ENCODE data around the gene PLA1A.

The PLA1A gene

DNA sequence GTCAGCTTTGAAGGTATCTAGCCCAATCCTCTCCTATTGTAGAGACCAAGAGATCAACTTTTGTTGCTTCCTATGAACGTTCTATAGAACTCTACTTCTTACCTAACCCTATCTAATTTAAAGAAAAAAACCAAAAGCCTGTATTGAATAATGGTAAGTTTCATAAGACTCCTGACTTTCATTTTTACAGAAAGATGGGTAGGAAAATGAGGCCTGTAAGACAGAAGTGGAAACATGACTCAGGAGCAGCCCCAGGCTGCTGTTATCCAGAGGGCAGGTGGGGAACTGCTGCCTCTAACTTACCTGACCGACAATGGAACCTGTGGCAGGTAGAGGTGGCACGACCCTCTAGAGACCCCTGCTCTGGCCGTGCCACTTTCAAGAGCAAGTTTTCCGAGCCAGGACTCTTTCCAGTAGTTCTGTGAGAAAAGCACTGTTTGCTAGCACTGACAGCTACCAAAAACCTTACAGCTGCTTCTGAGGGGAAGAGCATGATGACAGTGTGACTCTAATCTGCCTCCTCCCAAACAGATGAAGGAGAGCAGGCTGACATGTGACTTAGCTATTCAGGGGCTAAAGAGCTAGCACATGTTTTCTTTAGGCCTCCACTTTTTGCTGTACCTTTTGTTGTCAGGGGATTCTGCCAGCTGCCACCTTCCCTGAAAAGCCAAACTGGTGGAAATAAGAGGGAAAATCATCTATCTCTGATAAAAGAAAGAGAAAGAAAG, 45.2 kb downstream of the PLA1A start:
- Histone ChIP-seq H3K4me2 (ENCODE audit: low read length) (peak overlapping the region; percentile 2), H3K4me3 (ENCODE audit: low read length) (no peak overlapping the region), H3K36me3 (ENCODE audit: insufficient read depth, low read length) (no peaks in the 10 kb centered on the region), H3K4me1 (ENCODE audit: control insufficient read depth, insufficient read depth, low read length) (peaks cover 28% of the 10 kb centered on the region), H3K27me3 (ENCODE audit: control insufficient read depth, insufficient read depth, low read length) (no peaks in the 10 kb centered on the region), H3K9me3 (replicated peaks; ENCODE audit: low read length) (no peaks in the 10 kb centered on the region), H3K9ac (ENCODE audit: low read depth, low read length) (peak overlapping the region; percentile 11)

- Histone ChIP-seq H3K4me3 (ENCODE audit: low read length) (no peak overlapping the region), H3K4me1 (ENCODE audit: control insufficient read depth, insufficient read depth, low read length) (peaks cover 25% of the 10 kb centered on the region), H3K4me2 (ENCODE audit: low read length) (peak overlapping the region; percentile 22), H3K27me3 (ENCODE audit: control insufficient read depth, insufficient read depth, low read length) (no peaks in the 10 kb centered on the region), H3K9me3 (replicated peaks; ENCODE audit: low read length) (no peaks in the 10 kb centered on the region), H3K36me3 (ENCODE audit: insufficient read depth, low read length) (no peaks in the 10 kb centered on the region), H3K9ac (ENCODE audit: low read depth, low read length) (peak overlapping the region; percentile 11)
Observed at GRCh38 chr3:119643528-119643927, 45.8 kb downstream of the PLA1A start.

GRCh38 chr3:119644481-119644880, 46.8 kb downstream of the PLA1A start:
- Histone ChIP-seq H3K4me1 (ENCODE audit: control insufficient read depth, insufficient read depth, low read length) (peaks cover 19% of the 10 kb centered on the region), H3K4me3 (ENCODE audit: low read length) (no peak overlapping the region), H3K27me3 (ENCODE audit: control insufficient read depth, insufficient read depth, low read length) (no peaks in the 10 kb centered on the region), H3K4me2 (ENCODE audit: low read length) (no peak overlapping the region), H3K9me3 (replicated peaks; ENCODE audit: low read length) (no peaks in the 10 kb centered on the region), H3K36me3 (ENCODE audit: insufficient read depth, low read length) (no peaks in the 10 kb centered on the region), H3K9ac (ENCODE audit: low read depth, low read length) (no peak overlapping the region)

- Histone ChIP-seq H3K9ac (ENCODE audit: low read depth, low read length) (no peak overlapping the region), H3K27me3 (ENCODE audit: control insufficient read depth, insufficient read depth, low read length) (no peaks in the 10 kb centered on the region), H3K9me3 (replicated peaks; ENCODE audit: low read length) (no peaks in the 10 kb centered on the region), H3K4me1 (ENCODE audit: control insufficient read depth, insufficient read depth, low read length) (peaks cover 19% of the 10 kb centered on the region), H3K4me3 (ENCODE audit: low read length) (no peak overlapping the region), H3K36me3 (ENCODE audit: insufficient read depth, low read length) (no peaks in the 10 kb centered on the region), H3K4me2 (ENCODE audit: low read length) (no peak overlapping the region)
Observed at GRCh38 chr3:119645813-119646212, 48.1 kb downstream of the PLA1A start.

DNA sequence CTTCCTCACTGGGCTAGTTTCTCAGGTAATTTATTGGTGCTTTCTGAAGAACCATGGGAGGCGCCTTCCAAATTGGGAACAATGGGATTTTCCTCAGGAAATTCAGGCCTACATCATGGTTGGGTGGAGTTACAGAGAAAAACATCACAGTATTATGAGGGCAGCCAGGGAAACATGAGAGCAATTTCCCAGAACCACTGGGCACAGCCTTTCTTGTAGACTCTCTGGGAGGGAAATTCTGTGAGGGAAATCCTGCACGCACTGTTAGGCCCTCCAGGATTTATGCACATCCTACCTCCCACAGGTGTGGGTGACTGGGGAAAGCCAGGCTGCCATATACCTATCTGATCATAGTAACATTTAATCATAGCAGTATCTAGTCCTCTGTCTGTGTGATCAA, 49.5 kb downstream of the PLA1A start:
- H3K4me2 ChIP-seq (ENCODE audit: low read length), result no peak overlapping the region
- no peaks in the 10 kb centered on the region for H3K36me3 ChIP-seq (ENCODE audit: insufficient read depth, low read length)
- H3K9me3 ChIP-seq (replicated peaks; ENCODE audit: low read length), result no peaks in the 10 kb centered on the region
- H3K4me3 ChIP-seq (ENCODE audit: low read length), result no peak overlapping the region
- H3K27me3 ChIP-seq (ENCODE audit: control insufficient read depth, insufficient read depth, low read length), result no peaks in the 10 kb centered on the region
- H3K4me1 ChIP-seq (ENCODE audit: control insufficient read depth, insufficient read depth, low read length), result peaks cover 21% of the 10 kb centered on the region
- no peak overlapping the region for H3K9ac ChIP-seq (ENCODE audit: low read depth, low read length)

DNA sequence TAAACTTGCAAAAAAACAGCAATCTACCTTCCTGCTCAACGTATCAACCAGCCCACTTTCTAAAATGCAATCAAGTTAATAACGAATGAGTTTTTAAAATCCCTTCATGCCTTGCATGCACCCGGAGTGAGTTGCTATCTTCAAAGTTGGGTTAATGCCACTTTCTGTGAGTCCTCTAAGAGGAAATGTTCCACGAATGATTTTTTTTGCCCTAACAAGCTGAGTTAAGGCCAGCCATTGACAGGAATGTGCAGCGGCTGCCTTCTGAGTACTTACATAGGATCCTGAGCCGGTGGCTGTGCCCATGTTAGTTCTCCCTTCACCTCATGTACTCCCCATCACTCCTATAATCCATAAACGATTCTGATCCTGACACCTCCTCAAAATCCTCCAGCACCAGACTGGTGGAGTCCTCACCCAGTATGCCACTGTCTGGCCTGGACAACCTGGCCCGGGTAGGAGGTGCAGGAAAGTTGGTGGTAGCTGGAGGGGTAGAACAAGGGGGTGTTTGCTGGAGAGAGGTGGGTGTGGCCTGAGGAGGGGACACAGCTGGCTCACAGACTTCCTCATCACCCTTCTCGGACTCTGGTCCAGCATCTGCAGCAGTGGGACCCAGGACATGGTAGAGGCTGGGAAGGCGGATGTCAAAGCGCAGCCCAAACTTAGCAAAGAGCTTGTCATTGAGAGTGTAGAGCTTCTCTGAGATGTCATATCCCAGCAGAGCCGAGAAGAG, 50.3 kb downstream of the PLA1A start:
- H3K4me2 ChIP-seq (ENCODE audit: low read length), result no peak overlapping the region
- H3K4me3 ChIP-seq (ENCODE audit: low read length), result no peak overlapping the region
- no peak overlapping the region for H3K9ac ChIP-seq (ENCODE audit: low read depth, low read length)
- H3K4me1 ChIP-seq (ENCODE audit: control insufficient read depth, insufficient read depth, low read length), result peaks cover 20% of the 10 kb centered on the region
- no peaks in the 10 kb centered on the region for H3K27me3 ChIP-seq (ENCODE audit: control insufficient read depth, insufficient read depth, low read length)
- H3K36me3 ChIP-seq (ENCODE audit: insufficient read depth, low read length), result no peaks in the 10 kb centered on the region
- no peaks in the 10 kb centered on the region for H3K9me3 ChIP-seq (replicated peaks; ENCODE audit: low read length)

DNA sequence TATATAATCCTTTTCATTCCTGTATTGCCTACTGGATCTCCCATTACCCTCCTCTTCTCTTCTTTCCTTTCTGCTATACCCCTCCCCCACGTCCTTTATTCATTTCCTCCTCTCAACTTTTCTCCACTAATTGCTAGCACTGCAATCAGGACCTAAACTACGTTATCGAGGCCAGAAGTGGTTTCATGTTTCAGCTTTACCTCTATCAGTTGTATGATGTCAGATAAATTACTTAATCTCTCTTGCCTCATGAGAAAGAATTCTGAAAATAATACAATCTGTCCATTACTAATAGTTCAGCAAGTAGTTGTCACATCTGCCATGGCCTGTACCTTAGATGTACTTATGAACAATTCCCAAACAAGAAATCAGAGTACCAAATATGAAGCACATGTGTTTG, 52.1 kb downstream of the PLA1A start:
- no peaks in the 10 kb centered on the region for H3K36me3 ChIP-seq (ENCODE audit: insufficient read depth, low read length)
- H3K4me3 ChIP-seq (ENCODE audit: low read length), result no peak overlapping the region
- no peaks in the 10 kb centered on the region for H3K27me3 ChIP-seq (ENCODE audit: control insufficient read depth, insufficient read depth, low read length)
- H3K4me2 ChIP-seq (ENCODE audit: low read length), result no peak overlapping the region
- H3K4me1 ChIP-seq (ENCODE audit: control insufficient read depth, insufficient read depth, low read length), result peaks cover 9% of the 10 kb centered on the region
- H3K9me3 ChIP-seq (replicated peaks; ENCODE audit: low read length), result no peaks in the 10 kb centered on the region
- H3K9ac ChIP-seq (ENCODE audit: low read depth, low read length), result no peak overlapping the region

DNA sequence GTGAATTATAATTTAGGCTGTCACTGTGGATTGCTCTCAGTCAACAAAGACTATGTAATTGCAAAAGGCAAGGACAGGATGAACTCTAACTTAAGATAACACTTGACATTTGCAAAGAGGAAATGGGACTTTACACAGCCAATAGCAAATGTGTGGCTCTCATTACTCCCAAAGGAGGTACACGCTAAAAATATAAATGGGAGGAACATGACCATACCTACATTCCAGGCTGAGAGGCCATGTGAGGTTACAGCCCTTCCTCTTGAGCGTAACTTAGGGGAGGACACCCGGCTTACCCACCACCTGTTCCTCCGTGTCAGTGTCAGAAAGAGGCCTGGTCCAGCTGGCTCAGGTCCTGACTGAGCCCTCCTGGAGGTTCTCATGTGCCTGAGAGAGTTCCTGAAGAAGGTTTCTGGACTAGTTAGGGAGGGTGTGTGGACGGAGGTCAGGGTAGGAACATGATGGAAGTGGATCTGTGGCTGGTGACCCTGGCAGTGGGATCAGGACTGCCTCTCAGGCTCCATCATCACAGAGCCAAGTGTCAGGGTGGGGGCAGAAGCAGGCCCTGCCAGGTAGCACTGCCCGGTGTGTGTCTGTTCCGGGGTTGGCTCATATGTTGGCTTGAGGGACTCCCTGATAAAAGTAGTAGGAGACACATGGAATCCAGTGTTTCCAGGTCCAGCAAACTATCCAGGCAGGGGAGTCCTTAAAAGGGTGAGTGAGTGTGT, 54.8 kb downstream of the PLA1A start:
- Histone ChIP-seq H3K36me3 (ENCODE audit: insufficient read depth, low read length) (no peaks in the 10 kb centered on the region), H3K9ac (ENCODE audit: low read depth, low read length) (no peak overlapping the region), H3K4me2 (ENCODE audit: low read length) (no peak overlapping the region), H3K4me1 (ENCODE audit: control insufficient read depth, insufficient read depth, low read length) (peaks cover 9% of the 10 kb centered on the region), H3K4me3 (ENCODE audit: low read length) (no peak overlapping the region), H3K27me3 (ENCODE audit: control insufficient read depth, insufficient read depth, low read length) (no peaks in the 10 kb centered on the region), H3K9me3 (replicated peaks; ENCODE audit: low read length) (no peaks in the 10 kb centered on the region)

GRCh38 chr3:119653876-119654275, 56.2 kb downstream of the PLA1A start:
- no peaks in the 10 kb centered on the region for H3K9me3 ChIP-seq (replicated peaks; ENCODE audit: low read length)
- no peak overlapping the region for H3K9ac ChIP-seq (ENCODE audit: low read depth, low read length)
- no peaks in the 10 kb centered on the region for H3K27me3 ChIP-seq (ENCODE audit: control insufficient read depth, insufficient read depth, low read length)
- no peaks in the 10 kb centered on the region for H3K36me3 ChIP-seq (ENCODE audit: insufficient read depth, low read length)
- peaks cover 6% of the 10 kb centered on the region for H3K4me1 ChIP-seq (ENCODE audit: control insufficient read depth, insufficient read depth, low read length)
- no peak overlapping the region for H3K4me3 ChIP-seq (ENCODE audit: low read length)
- H3K4me2 ChIP-seq (ENCODE audit: low read length), result no peak overlapping the region

DNA sequence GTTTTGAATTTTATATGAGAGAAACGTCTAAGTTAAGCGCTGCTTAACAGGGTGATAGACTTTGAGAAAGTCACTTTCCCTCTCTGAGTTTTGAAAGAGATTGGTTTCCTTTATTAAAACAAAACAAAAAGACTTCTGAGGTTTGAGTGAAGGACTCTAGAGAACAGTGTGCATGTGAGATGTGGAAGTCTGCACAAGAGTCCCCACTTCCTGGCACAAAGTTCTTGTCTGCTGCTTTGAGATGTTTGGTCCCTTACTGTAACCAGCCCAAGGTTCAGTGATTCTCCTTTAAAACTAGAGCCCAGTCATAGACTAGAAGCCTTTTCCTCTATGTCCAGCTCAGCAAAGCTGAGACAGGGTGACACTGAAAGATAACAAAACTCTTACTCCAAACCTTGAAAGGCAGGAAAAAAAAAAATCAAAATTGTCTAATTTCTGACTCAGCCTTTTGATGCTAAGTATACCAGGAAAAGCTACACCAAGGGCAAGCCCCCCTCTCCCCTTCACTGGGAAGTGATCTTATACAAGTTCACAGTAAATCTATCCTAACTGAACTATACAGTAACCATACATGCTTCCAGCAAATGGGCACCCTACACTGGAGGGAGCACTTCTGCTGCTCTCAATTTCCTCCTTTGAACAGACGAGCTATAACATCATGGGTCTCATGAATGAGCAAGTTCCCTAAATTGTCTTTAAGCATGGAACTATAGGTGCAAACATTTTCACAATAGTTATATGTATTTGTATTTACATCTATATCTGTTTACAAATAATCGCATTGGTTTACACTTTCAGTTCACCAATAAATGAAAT, 60.4 kb downstream of the PLA1A start:
- H3K36me3 ChIP-seq (ENCODE audit: insufficient read depth, low read length), result no peaks in the 10 kb centered on the region
- no peaks in the 10 kb centered on the region for H3K9me3 ChIP-seq (replicated peaks; ENCODE audit: low read length)
- no peak overlapping the region for H3K9ac ChIP-seq (ENCODE audit: low read depth, low read length)
- H3K4me2 ChIP-seq (ENCODE audit: low read length), result no peak overlapping the region
- no peaks in the 10 kb centered on the region for H3K27me3 ChIP-seq (ENCODE audit: control insufficient read depth, insufficient read depth, low read length)
- H3K4me1 ChIP-seq (ENCODE audit: control insufficient read depth, insufficient read depth, low read length), result peaks cover 15% of the 10 kb centered on the region
- H3K4me3 ChIP-seq (ENCODE audit: low read length), result no peak overlapping the region

DNA sequence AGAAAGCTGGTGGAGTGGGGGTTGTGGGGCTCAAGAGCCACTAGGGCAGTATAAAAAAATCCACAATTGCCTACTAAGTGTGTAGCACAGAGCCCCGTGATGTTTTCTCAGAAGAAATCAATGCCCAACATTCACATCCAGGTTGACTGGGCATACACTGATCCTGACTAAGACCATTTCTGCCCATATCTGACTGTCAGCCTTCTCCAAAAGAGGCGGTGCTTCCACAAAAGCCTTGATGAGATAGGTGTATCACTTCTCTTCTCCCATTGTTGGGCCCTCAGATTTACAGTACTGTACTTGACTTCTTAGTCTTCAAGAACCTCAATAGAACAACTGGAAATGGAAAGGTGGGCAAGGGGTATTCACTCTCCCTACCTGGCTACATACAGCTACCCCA, 61.3 kb downstream of the PLA1A start:
- Histone ChIP-seq H3K36me3 (ENCODE audit: insufficient read depth, low read length) (no peaks in the 10 kb centered on the region), H3K4me1 (ENCODE audit: control insufficient read depth, insufficient read depth, low read length) (peaks cover 24% of the 10 kb centered on the region), H3K9ac (ENCODE audit: low read depth, low read length) (no peak overlapping the region), H3K4me2 (ENCODE audit: low read length) (no peak overlapping the region), H3K4me3 (ENCODE audit: low read length) (no peak overlapping the region), H3K27me3 (ENCODE audit: control insufficient read depth, insufficient read depth, low read length) (no peaks in the 10 kb centered on the region), H3K9me3 (replicated peaks; ENCODE audit: low read length) (no peaks in the 10 kb centered on the region)

All from skeletal muscle satellite cell (primary cell).